T-cell (primary cell): ENCODE measurements around the gene LDB1. TPM values are rescaled to one million over a fixed set of nuclear protein-coding genes. Genes with fewer than 3 reads are reported as not detected.

ENCODE experiments used
- ATAC-seq, 4 experiments: fragments of 200-7000 bp in 3 of 4; fragments of 150-1000 bp in 1 of 4; cut with Tn5 transposase; replicated peaks in 1 of 4; 1 replicate in 3 of 4; 2 replicates in 1 of 4; pipeline ENCODE4 v1.10.0; 2021; ENCODE audit warnings: moderate library complexity in 3 of 4, mild to moderate bottlenecking in 2 of 4, moderate number of reproducible peaks in 1 of 4
- CTCF ChIA-PET, 2 donors: fragments of 300-600 bp; sonication (Branson Sonifier 250); formaldehyde crosslinking; loops; one replicate each; lab custom pipeline; 2022; ENCODE audit warnings: antibody characterized with exemption in 2 of 2; lab: Charles Lee
- POLR2A ChIA-PET, 2 donors: fragments of 300-600 bp; sonication (Branson Sonifier 250); formaldehyde crosslinking; loops; one replicate each; lab custom pipeline; 2022; ENCODE audit warnings: antibody characterized with exemption in 2 of 2; lab: Charles Lee
- DNase-seq, 35 experiments: peaks; one replicate each; pipeline versions ENCODE4 v3.0.0 to v3.0.0-alpha.2; 2013 to 2023
- H3K27ac ChIP-seq: one replicate; pipeline ENCODE4 v1.5.1; 2013; ENCODE audit warnings: low read length
- H3K27me3 ChIP-seq, 2 experiments: replicated peaks in 1 of 2; 1 replicate in 1 of 2; 2 replicates in 1 of 2; pipeline versions ENCODE4 v1.6.1 to v1.7.0; 2013; ENCODE audit warnings: low read length in 1 of 2, mixed read lengths in 1 of 2; ENCODE audit not compliant: control insufficient read depth in 2 of 2, insufficient read depth in 2 of 2; ENCODE audit errors: extremely low read depth in 1 of 2
- H3K36me3 ChIP-seq, 2 donors: 1 replicate in 1 of 2; 2 replicates in 1 of 2; pipeline versions ENCODE4 v1.6.1 to v1.7.0; 2013; ENCODE audit warnings: low read length in 1 of 2; ENCODE audit not compliant: control insufficient read depth in 2 of 2, insufficient read depth in 1 of 2; ENCODE audit errors: extremely low read depth in 1 of 2
- H3K4me1 ChIP-seq, 2 experiments: 1 replicate in 1 of 2; 2 replicates in 1 of 2; pipeline versions ENCODE4 v1.6.1 to v1.7.0; 2013; ENCODE audit warnings: low read length in 2 of 2, mixed read lengths in 1 of 2; ENCODE audit not compliant: insufficient read depth in 2 of 2, control insufficient read depth in 1 of 2; ENCODE audit errors: extremely low read depth in 1 of 2
- H3K4me3 ChIP-seq, 2 donors: 1 replicate in 1 of 2; 2 replicates in 1 of 2; pipeline versions ENCODE4 v1.5.1 to v1.7.0; 2013; ENCODE audit warnings: mild to moderate bottlenecking in 2 of 2, low read length in 1 of 2, moderate library complexity in 1 of 2; ENCODE audit not compliant: control insufficient read depth in 1 of 2; ENCODE audit errors: extremely low read depth in 1 of 2
- H3K9me3 ChIP-seq: 2 replicates; pipeline ENCODE4 v1.7.0; 2013
- H3K27ac Mint-ChIP-seq, 2 donors: one replicate each; pipeline ENCODE4 v1.8.0; 2020 to 2021; ENCODE audit warnings: mild to moderate bottlenecking in 2 of 2, mixed read lengths in 2 of 2
- H3K27me3 Mint-ChIP-seq, 2 donors: one replicate each; pipeline ENCODE4 v1.8.0; 2021 to 2022; ENCODE audit warnings: mixed read lengths in 2 of 2
- H3K36me3 Mint-ChIP-seq: one replicate; pipeline ENCODE4 v1.8.0; 2021; ENCODE audit warnings: mixed read lengths
- H3K4me1 Mint-ChIP-seq, 3 donors: one replicate each; pipeline ENCODE4 v1.8.0; 2020 to 2022; ENCODE audit warnings: mixed read lengths in 3 of 3, mild to moderate bottlenecking in 1 of 3
- H3K4me3 Mint-ChIP-seq, 3 donors: one replicate each; pipeline ENCODE4 v1.8.0; 2020 to 2022; ENCODE audit warnings: mild to moderate bottlenecking in 3 of 3, mixed read lengths in 3 of 3, moderate library complexity in 3 of 3
- H3K9me3 Mint-ChIP-seq, 3 donors: one replicate each; pipeline ENCODE4 v1.8.0; 2020 to 2022; ENCODE audit warnings: mixed read lengths in 3 of 3
- WGBS: methylation state at CpG from one replicate; pipeline ENCODE4 v1.1.5; 2013; ENCODE audit warnings: missing lambda C conversion rate; ENCODE audit not compliant: insufficient coverage; 5-methylcytosine and 5-hydroxymethylcytosine counted together
- total RNA-seq, 35 experiments: library from RNA in 6 of 35; stranded (reverse) in 6 of 35; fragments of 120-200 nt in 1 of 35; gene quantifications; one replicate each; pipeline versions ENCODE4 v1.2.1 to v1.2.4 and lab custom pipeline; 2013 to 2026

The LDB1 gene
- total RNA-seq, 5 donors from 2014 or later (not counting 1 experiment from before 2014, with no cell fraction given) = 120 to 147 (median 126) TPM

DNA sequence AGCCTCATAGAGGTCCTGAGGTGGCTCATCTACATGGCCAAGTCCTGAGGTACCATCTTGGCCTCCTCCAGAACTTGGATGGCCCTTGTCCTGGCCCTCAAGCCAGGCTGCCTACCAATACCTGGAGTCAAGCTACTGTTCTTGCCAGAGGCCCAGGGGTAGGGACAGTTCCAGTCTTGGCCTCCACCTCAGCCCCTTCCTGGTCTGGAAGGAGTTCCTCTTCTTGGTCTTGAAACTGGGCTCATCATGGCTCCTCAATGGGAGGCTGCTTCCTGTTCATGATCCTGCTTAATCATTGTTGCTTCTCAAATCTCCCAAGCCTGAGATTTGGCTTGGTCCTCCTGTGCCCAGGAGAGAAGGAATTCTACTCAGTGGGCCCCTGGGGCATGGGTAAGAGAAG, 51.1 kb downstream of the LDB1 start:
- no peak for DNase-seq
- POLR2A ChIA-PET = interaction anchor here in 1 of 2 donors (0.6 kb wide), 2 partner anchors 9 to 44 kb away, joined by 3 to 12 read pairs; no protein-coding TSS in a partner anchor
- H3K4me3 Mint-ChIP-seq = no peak overlapping the region

GRCh38 chr10:102068216-102068615, 52.0 kb downstream of the LDB1 start:
- ATAC-seq (no peak), DNase-seq (no peak)
- H3K36me3 Mint-ChIP-seq = peaks cover 3% of the 10 kb centered on the region
- H3K4me3 Mint-ChIP-seq = no peak overlapping the region
- H3K4me1 ChIP-seq = peaks cover 4 to 34% of the 10 kb centered on the region in 2 experiments
- H3K9me3 Mint-ChIP-seq = no peaks in the 10 kb centered on the region
- WGBS = 100% methylated on average over 1 of the region's 1 CpG
- no peak overlapping the region for H3K27ac ChIP-seq
- ChIA-PET POLR2A (interaction anchor here in 1 of 2 donors (0.6 kb wide), 1 partner anchor 10 kb away, joined by 3 read pairs; no protein-coding TSS in a partner anchor), CTCF (interaction anchor here in 1 of 2 donors (0.8 kb wide), 1 partner anchor 170 kb away, joined by 3 read pairs; no protein-coding TSS in a partner anchor)
- H3K4me1 Mint-ChIP-seq = peaks cover 38 to 40% (median 39%) of the 10 kb centered on the region in 3 donors
- peak overlapping the region in 1 of 2 donors; percentile 31 for H3K27ac Mint-ChIP-seq
- peaks cover 2 to 20% of the 10 kb centered on the region in 2 donors for H3K36me3 ChIP-seq
- H3K27me3 ChIP-seq = no peaks in the 10 kb centered on the region
- H3K27me3 Mint-ChIP-seq = no peaks in the 10 kb centered on the region
- no peak overlapping the region for H3K4me3 ChIP-seq
- H3K9me3 ChIP-seq = no peaks in the 10 kb centered on the region

More for the DNA sequence above, 51.1 kb downstream of the LDB1 start:
- CTCF ChIA-PET = no interaction called here
- no peaks in the 10 kb centered on the region for H3K9me3 ChIP-seq
- Mint-ChIP-seq H3K36me3 (peaks cover 3% of the 10 kb centered on the region), H3K27me3 (no peaks in the 10 kb centered on the region), H3K4me1 (peaks cover 34 to 38% (median 37%) of the 10 kb centered on the region in 3 donors), H3K27ac (peak overlapping the region; percentile 36 to 45), H3K9me3 (no peaks in the 10 kb centered on the region)
- no peaks in the 10 kb centered on the region for H3K27me3 ChIP-seq
- H3K4me3 ChIP-seq = no peak overlapping the region
- H3K27ac ChIP-seq = no peak overlapping the region
- peaks cover 4 to 34% of the 10 kb centered on the region in 2 experiments for H3K4me1 ChIP-seq
- ATAC-seq = no peak
- H3K36me3 ChIP-seq = peaks cover 2 to 20% of the 10 kb centered on the region in 2 donors

DNA sequence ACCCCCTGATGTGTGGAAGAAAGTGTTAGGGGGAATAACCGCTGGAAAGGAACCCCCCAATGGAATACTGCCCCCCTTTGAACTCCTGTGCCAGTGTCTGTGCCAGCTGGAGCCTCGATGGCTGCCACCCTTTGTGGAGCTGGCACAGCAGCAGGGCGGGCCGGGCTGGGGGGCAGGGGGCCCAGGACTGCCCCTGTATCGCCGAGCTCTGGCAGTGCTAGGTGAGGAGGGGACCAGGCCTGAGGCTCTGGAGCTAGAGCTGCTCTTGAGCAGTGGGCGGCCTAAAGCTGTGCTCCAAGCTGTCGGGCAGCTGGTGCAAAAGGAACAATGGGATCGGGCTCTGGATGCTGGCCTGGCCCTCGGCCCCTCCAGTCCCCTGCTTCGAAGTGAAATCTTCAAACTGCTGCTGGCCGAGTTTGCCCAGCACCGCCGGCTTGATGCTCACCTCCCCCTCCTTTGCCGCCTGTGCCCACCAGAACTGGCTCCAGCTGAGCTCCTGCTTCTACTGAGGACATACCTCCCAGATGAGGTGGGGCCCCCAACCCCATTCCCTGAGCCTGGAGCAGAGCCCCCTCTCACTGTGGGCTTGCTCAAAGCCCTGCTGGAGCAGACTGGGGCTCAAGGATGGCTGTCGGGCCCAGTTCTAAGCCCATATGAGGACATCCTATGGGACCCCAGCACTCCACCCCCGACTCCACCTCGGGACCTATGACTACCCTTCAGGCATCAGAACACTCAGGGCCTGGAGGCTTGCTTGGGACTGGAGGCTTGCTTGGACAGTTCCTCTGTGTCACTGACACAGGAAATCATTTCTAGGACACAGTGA, 52.9 kb downstream of the LDB1 start:
- 99% methylated on average over 12 of the region's 18 CpGs for WGBS
- Mint-ChIP-seq H3K4me3 (peak overlapping the region; percentile 53 to 88 (median 80)), H3K27ac (peak overlapping the region in 1 of 2 donors; percentile 59), H3K27me3 (no peaks in the 10 kb centered on the region), H3K9me3 (no peaks in the 10 kb centered on the region), H3K36me3 (peaks cover 3% of the 10 kb centered on the region), H3K4me1 (peaks cover 32 to 42% (median 37%) of the 10 kb centered on the region in 3 donors)
- Histone ChIP-seq H3K9me3 (no peaks in the 10 kb centered on the region), H3K4me3 (no peak overlapping the region), H3K4me1 (peaks cover 4 to 34% of the 10 kb centered on the region in 2 experiments), H3K27ac (no peak overlapping the region), H3K27me3 (no peaks in the 10 kb centered on the region), H3K36me3 (peaks cover 2 to 20% of the 10 kb centered on the region in 2 donors)
- ChIA-PET CTCF (interaction anchor here in 1 of 2 donors (0.8 kb wide), 1 partner anchor 169 kb away, joined by 3 read pairs; no protein-coding TSS in a partner anchor), POLR2A (interaction anchor here in 1 of 2 donors (1.2 kb wide), 1 partner anchor 15 kb away, joined by 9 read pairs; no protein-coding TSS in a partner anchor)
- ATAC-seq (no peak), DNase-seq (no peak)

DNA sequence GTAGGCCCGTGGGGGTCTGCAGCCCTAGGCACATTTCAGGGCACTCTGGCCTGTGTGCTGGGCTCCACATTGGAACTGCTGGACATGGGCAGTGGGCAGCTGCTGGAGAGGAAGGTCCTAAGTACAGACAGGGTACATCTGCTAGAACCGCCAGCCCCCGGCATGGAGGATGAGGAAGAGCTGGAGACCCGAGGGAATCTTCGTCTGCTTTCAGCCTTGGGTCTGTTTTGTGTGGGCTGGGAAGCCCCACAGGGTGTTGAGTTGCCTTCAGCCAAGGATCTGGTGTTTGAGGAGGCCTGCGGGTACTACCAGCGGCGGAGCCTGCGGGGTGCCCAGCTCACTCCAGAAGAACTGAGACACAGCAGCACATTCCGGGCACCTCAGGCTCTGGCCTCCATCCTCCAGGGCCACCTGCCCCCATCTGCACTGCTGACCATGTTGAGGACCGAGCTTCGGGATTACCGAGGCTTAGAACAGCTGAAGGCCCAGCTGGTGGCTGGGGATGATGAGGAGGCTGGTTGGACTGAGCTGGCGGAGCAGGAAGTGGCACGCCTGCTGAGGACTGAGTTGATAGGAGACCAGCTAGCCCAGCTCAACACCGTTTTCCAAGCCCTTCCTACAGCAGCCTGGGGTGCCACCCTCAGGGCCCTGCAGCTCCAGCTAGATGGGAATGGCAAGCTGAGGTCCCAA, 53.6 kb downstream of the LDB1 start:
- H3K27ac Mint-ChIP-seq = peak overlapping the region; percentile 84 to 89
- Histone ChIP-seq H3K27me3 (no peaks in the 10 kb centered on the region), H3K9me3 (no peaks in the 10 kb centered on the region), H3K4me1 (peaks cover 4 to 34% of the 10 kb centered on the region in 2 experiments), H3K27ac (peak overlapping the region; percentile 61), H3K4me3 (peak overlapping the region; percentile 55 to 86), H3K36me3 (peaks cover 2 to 20% of the 10 kb centered on the region in 2 donors)
- peaks cover 3% of the 10 kb centered on the region for H3K36me3 Mint-ChIP-seq
- DNase-seq (no peak), ATAC-seq (no peak)
- ChIA-PET POLR2A (interaction anchor here in 1 of 2 donors (0.6 to 1.2 kb wide), 3 partner anchors 14 to 250 kb away, joined by 4 to 10 read pairs (median 9); no protein-coding TSS in a partner anchor), CTCF (no interaction called here)
- H3K4me3 Mint-ChIP-seq = peak overlapping the region; percentile 80 to 88 (median 85)
- no peaks in the 10 kb centered on the region for H3K9me3 Mint-ChIP-seq
- no peaks in the 10 kb centered on the region for H3K27me3 Mint-ChIP-seq
- 90% methylated on average over 8 of the region's 16 CpGs for WGBS
- H3K4me1 Mint-ChIP-seq = peaks cover 32 to 40% (median 37%) of the 10 kb centered on the region in 3 donors

GRCh38 chr10:102065561-102066398, 54.4 kb downstream of the LDB1 start:
- Mint-ChIP-seq H3K4me3 (peak overlapping the region; percentile 80 to 88 (median 85)), H3K36me3 (peaks cover 3% of the 10 kb centered on the region), H3K4me1 (peaks cover 32 to 37% (median 37%) of the 10 kb centered on the region in 3 donors), H3K27ac (peak overlapping the region; percentile 84 to 89), H3K27me3 (no peaks in the 10 kb centered on the region), H3K9me3 (no peaks in the 10 kb centered on the region)
- Histone ChIP-seq H3K4me3 (peak overlapping the region; percentile 55 to 86), H3K27me3 (no peaks in the 10 kb centered on the region), H3K36me3 (peaks cover 2 to 20% of the 10 kb centered on the region in 2 donors), H3K9me3 (no peaks in the 10 kb centered on the region), H3K4me1 (peaks cover 4 to 34% of the 10 kb centered on the region in 2 experiments), H3K27ac (peak overlapping the region; percentile 61)
- peak in 9 of 35 experiments; percentile 7 to 36 (median 14) for DNase-seq
- 12% methylated on average over 62 of the region's 63 CpGs for WGBS
- ChIA-PET POLR2A (interaction anchor here in 1 of 2 donors (0.6 kb wide), 1 partner anchor 18 kb away, joined by 4 read pairs; no protein-coding TSS in a partner anchor), CTCF (interaction anchor here in 1 of 2 donors (0.6 kb wide), 1 partner anchor 9 kb away, joined by 5 read pairs; no protein-coding TSS in a partner anchor)
- peak; percentile 17 to 24 (median 20) for ATAC-seq
